Activated B cell treated with CpG ODN at 0.5 μM for 24 hours (primary cell): ENCODE results near the gene ZNF143. TPM values are rescaled to one million over a fixed set of nuclear protein-coding genes. Genes with fewer than 3 reads are reported as not detected.
A peak's percentile ranks its signal among the peaks of the same experiment; 100 is the strongest.

Source experiments
- ATAC-seq: fragments of 200-7000 bp; cut with Tn5 transposase; one replicate; pipeline ENCODE4 v1.10.0; 2021; ENCODE audit warnings: low read depth, mild to moderate bottlenecking, moderate library complexity
- CTCF ChIA-PET: fragments of 350-600 bp; sonication (Branson Sonifier 250); formaldehyde crosslinking; loops from one replicate; lab custom pipeline; 2021; ENCODE audit warnings: antibody characterized with exemption; lab: Charles Lee
- POLR2A ChIA-PET: fragments of 350-600 bp; sonication (Branson Sonifier 250); formaldehyde crosslinking; loops from one replicate; lab custom pipeline; 2021; ENCODE audit warnings: antibody characterized with exemption; lab: Charles Lee
- DNase-seq: peaks from one replicate; pipeline ENCODE4 v3.0.0; 2022
- H3K27ac Mint-ChIP-seq: one replicate; pipeline ENCODE4 v1.8.0; 2020; ENCODE audit warnings: mixed read lengths
- H3K27me3 Mint-ChIP-seq: one replicate; pipeline ENCODE4 v1.8.0; 2021; ENCODE audit warnings: mixed read lengths
- H3K36me3 Mint-ChIP-seq: one replicate; pipeline ENCODE4 v1.8.0; 2021; ENCODE audit warnings: low read depth, mixed read lengths
- H3K4me1 Mint-ChIP-seq: one replicate; pipeline ENCODE4 v1.8.0; 2021; ENCODE audit warnings: mixed read lengths
- H3K4me3 Mint-ChIP-seq: one replicate; pipeline ENCODE4 v1.8.0; 2020; ENCODE audit warnings: mild to moderate bottlenecking, mixed read lengths
- H3K9me3 Mint-ChIP-seq: one replicate; pipeline ENCODE4 v1.8.0; 2020; ENCODE audit warnings: mixed read lengths
- intact Hi-C: fragments of 100-400 bp; cut with micrococcal nuclease; formaldehyde crosslinking; loops from one replicate; pipeline ENCODE4 v1.15.1; 2024
- total RNA-seq: library from RNA; stranded (reverse); gene quantifications from 2 replicates; pipeline ENCODE4 v1.2.3, GENCODE V29; 2022
- TF ChIP-seq, protein P1 (sequence below): fragments of 200-600 bp; IDR thresholded peaks from one replicate; pipeline ENCODE4 v1.8.0; 2022; ENCODE audit warnings: antibody characterized with exemption, mild to moderate bottlenecking

The ZNF143 gene
- total RNA-seq, 1 donor from 2014 or later: 41.1 TPM

DNA sequence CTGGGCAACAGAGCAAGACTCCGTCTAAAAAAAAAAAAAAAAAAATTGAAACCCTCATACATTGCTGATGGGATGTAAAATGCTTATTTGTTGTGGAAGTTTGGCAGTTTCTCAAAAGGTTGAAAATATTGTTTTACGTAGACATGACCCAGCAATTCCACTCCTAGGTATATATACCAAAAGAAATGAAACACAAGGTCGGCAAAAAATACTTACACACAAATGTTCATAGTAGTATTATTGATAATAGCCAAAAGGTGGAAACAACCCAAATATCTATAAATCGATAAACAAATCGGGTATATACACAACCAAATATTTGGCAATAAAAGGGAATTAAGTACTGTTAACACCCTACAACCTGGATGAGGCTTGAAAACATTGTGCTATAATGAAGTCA is 5.1 kb upstream of the ZNF143 start:
- intact Hi-C loops: no loop called here
- TF ChIP-seq, protein P1, sequence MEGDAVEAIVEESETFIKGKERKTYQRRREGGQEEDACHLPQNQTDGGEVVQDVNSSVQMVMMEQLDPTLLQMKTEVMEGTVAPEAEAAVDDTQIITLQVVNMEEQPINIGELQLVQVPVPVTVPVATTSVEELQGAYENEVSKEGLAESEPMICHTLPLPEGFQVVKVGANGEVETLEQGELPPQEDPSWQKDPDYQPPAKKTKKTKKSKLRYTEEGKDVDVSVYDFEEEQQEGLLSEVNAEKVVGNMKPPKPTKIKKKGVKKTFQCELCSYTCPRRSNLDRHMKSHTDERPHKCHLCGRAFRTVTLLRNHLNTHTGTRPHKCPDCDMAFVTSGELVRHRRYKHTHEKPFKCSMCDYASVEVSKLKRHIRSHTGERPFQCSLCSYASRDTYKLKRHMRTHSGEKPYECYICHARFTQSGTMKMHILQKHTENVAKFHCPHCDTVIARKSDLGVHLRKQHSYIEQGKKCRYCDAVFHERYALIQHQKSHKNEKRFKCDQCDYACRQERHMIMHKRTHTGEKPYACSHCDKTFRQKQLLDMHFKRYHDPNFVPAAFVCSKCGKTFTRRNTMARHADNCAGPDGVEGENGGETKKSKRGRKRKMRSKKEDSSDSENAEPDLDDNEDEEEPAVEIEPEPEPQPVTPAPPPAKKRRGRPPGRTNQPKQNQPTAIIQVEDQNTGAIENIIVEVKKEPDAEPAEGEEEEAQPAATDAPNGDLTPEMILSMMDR: no peak
- Mint-ChIP-seq H3K36me3 (peaks cover 13% of the 10 kb centered on the region), H3K4me1 (peaks cover 8% of the 10 kb centered on the region), H3K9me3 (peaks cover 8% of the 10 kb centered on the region), H3K27ac (no peak overlapping the region), H3K4me3 (no peak overlapping the region), H3K27me3 (no peaks in the 10 kb centered on the region)
- POLR2A ChIA-PET: no interaction called here
- CTCF ChIA-PET: no interaction called here
- ATAC-seq (no peak), DNase-seq (no peak)

DNA sequence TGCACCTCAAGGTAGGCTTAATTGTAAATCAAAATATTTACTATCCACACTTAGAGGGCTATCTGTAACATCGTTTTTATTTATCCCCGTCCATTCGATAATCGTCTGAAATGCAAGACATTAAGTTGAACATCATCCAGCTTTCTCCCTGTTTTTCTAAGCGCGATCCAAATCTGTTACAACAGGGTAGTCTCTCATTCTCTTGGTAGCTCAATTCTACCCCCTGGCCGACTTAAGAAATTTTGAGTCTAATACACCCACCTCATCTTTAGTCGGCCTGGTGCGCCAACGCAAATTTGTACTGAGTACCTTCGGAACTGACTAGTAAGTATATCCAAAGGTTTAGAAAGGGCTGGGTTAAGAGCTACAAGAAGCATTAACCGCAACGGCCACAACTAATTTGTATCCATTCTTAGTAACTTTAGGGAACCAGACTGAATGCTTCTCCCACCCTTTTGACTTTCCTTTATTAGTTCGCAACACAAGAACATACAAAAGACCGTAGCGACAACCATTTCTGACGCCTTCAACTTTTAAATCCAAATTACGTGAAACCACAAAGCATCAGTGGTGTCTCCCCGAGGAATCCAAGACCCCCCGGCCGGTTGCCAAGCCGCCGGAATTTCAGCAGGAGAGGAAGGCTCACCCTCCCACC is 1.0 kb upstream of the ZNF143 start:
- Mint-ChIP-seq H3K4me1 (peaks cover 30% of the 10 kb centered on the region), H3K4me3 (peak overlapping the region; percentile 97), H3K27me3 (no peaks in the 10 kb centered on the region), H3K36me3 (peaks cover 14% of the 10 kb centered on the region), H3K27ac (peak overlapping the region; percentile 98), H3K9me3 (no peaks in the 10 kb centered on the region)
- ChIA-PET POLR2A (interaction anchor here (0.6 to 3.9 kb wide), 40 partner anchors 10 to 1349 kb away, joined by 3 to 41 read pairs (median 5); partner anchors contain the start of genes DENND5A, EIF4G2, IPO7 and TMEM41B), CTCF (interaction anchor here (1.0 kb wide), 1 partner anchor 75 kb away, joined by 3 read pairs; no protein-coding TSS in a partner anchor)
- intact Hi-C loops: loop anchor here (1.0 to 10.0 kb wide), 12 partner anchors 75 to 1395 kb away; partner anchors contain the start of genes ADM, AMPD3, IPO7 and TMEM41B
- DNase-seq: no peak
- TF ChIP-seq, protein P1: no peak
- no peak for ATAC-seq

DNA sequence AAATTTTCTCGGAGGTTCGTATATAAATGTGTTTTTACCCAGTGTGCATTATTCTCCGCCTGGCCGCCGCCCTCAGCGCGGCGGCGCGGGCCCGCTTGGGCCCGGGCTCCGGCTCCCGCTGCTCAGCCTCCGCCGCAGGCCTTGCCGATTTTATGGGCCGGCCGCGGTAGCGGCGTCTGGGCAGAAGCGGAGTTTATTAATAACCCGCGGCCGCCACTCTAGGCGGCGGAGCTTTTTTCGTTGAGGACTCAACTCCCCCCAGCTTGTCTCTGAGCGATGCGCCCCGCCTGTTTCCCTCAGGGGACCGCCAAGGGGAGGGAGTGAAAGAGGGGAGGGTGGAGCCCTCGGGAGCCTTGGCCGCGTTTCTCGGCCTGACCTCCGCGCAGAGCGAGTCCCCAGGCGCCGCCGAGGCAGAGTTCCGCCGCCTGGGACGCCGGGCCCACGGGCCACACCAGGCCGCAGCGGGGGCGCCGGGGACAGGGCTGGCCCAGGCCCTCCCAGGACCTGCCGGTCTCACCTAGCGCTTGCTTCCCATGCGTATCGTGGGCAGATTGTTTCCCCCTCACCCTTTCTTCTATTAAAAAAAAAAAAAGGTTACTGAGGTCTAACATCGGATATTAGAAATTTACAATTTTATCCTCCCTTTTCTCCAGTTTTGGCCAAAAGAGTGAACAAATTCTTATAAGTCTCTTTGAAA is 399 bp downstream of the ZNF143 start:
- ATAC-seq (peak; percentile 60), DNase-seq (peak; percentile 84)
- peak overlapping the region; percentile 97 for H3K4me3 Mint-ChIP-seq
- intact Hi-C loops: loop anchor here (1.0 to 10.0 kb wide), 10 partner anchors 112 to 1394 kb away; partner anchors contain the start of genes ADM, AMPD3, SWAP70 and WEE1
- ChIA-PET POLR2A (interaction anchor here (0.6 to 3.9 kb wide), 61 partner anchors 8 to 1940 kb away, joined by 3 to 41 read pairs (median 4); partner anchors contain the start of genes DENND5A, EIF4G2, IPO7 and RPL27A), CTCF (interaction anchor here (0.8 to 1.1 kb wide), 3 partner anchors 74 to 512 kb away, joined by 3 to 4 read pairs (median 3); no protein-coding TSS in a partner anchor)
- no peaks in the 10 kb centered on the region for H3K27me3 Mint-ChIP-seq
- no peaks in the 10 kb centered on the region for H3K9me3 Mint-ChIP-seq
- peaks cover 30% of the 10 kb centered on the region for H3K4me1 Mint-ChIP-seq
- H3K36me3 Mint-ChIP-seq: peaks cover 14% of the 10 kb centered on the region
- peak overlapping the region; percentile 98 for H3K27ac Mint-ChIP-seq
- TF ChIP-seq, protein P1: no peak

DNA sequence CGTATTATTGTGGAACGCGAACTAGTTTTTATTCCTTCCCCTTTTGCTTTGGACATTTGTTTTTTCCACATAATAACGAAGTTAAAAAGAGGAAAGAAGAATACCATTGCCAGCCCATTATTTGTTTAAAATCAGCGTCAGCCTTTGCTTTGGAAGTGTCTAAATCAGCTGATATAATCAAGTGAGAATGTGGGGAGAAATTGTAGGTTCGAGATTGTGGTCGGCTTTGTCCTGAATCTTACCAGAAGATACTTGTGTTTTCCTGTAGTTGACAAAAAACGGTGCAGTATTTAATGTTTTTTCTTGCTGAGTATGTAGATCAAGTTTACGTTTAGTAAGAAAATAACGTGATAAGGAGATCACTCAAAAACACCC is 935 bp downstream of the ZNF143 start:
- Mint-ChIP-seq H3K36me3 (peaks cover 14% of the 10 kb centered on the region), H3K9me3 (no peaks in the 10 kb centered on the region)
- TF ChIP-seq, protein P1: no peak

More for the DNA sequence above, 935 bp downstream of the ZNF143 start:
- peaks cover 32% of the 10 kb centered on the region for H3K4me1 Mint-ChIP-seq
- intact Hi-C loops: loop anchor here (1.0 to 10.0 kb wide), 10 partner anchors 111 to 1393 kb away; partner anchors contain the start of genes ADM, AMPD3, SWAP70 and WEE1
- peak overlapping the region; percentile 97 for H3K4me3 Mint-ChIP-seq
- H3K27me3 Mint-ChIP-seq: no peaks in the 10 kb centered on the region
- DNase-seq: no peak
- H3K27ac Mint-ChIP-seq: peak overlapping the region; percentile 98
- CTCF ChIA-PET: interaction anchor here (1.1 to 1.2 kb wide), 2 partner anchors 45 to 77 kb away, joined by 3 to 5 read pairs; no protein-coding TSS in a partner anchor
- ATAC-seq: no peak
- POLR2A ChIA-PET: interaction anchor here (0.6 to 3.9 kb wide), 34 partner anchors 9 to 1396 kb away, joined by 3 to 41 read pairs (median 4); partner anchors contain the start of genes DENND5A, EIF4G2, IPO7 and RNF141
